MM.1S (cell line): Measurements from ENCODE around the gene DCTN4.
"Not testable (repeated sequence)": the region's sequence is repeated elsewhere in the genome, so short reads cannot be mapped to it uniquely, and the experiment has no call there.

Experiments used
- EZH2 ChIP-seq: fragments of 300-600 bp; sonication (generic); optimal IDR thresholded peaks from 2 replicates; pipeline ENCODE3; 2017; ENCODE audit warnings: low read depth, mild to moderate bottlenecking, antibody characterized with exemption, low read length, mixed read lengths
- TF ChIP-seq, protein P1 (sequence below): fragments of 300-600 bp; sonication (generic); IDR thresholded peaks from 2 replicates; pipeline ENCODE4 v1.5.1; 2016; ENCODE audit warnings: antibody characterized with exemption, low read length, mixed read lengths

DNA sequence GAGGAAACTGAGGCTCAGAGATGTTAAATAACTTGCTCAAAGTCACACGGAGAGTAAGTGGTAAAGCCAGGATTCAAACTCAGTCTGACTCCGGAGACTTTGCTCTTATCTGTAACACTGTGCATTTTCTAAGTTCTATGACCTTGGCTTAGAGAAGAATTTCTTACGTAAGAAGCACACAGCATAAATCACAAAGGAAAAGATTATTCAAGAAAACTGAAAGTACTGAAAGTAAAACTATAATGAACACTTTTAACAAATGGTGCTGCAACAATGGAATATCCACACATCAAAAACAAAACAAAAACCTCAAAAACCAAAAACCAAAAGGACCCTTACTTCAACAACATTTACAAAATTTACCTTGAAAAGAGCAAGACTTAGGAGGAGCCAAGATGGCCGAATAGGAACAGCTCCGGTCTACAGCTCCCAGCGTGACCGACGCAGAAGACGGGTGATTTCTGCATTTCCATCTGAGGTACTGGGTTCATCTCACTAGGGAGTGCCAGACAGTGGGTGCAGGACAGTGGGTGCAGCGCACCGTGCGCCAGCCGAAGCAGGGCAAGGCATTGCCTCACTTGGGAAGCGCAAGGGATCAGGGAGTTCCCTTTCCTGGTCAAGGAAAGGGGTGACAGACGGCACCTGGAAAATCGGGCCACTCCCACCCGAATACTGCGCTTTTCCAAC lies 16.2 kb downstream of the DCTN4 start:
- TF ChIP-seq, protein P1, sequence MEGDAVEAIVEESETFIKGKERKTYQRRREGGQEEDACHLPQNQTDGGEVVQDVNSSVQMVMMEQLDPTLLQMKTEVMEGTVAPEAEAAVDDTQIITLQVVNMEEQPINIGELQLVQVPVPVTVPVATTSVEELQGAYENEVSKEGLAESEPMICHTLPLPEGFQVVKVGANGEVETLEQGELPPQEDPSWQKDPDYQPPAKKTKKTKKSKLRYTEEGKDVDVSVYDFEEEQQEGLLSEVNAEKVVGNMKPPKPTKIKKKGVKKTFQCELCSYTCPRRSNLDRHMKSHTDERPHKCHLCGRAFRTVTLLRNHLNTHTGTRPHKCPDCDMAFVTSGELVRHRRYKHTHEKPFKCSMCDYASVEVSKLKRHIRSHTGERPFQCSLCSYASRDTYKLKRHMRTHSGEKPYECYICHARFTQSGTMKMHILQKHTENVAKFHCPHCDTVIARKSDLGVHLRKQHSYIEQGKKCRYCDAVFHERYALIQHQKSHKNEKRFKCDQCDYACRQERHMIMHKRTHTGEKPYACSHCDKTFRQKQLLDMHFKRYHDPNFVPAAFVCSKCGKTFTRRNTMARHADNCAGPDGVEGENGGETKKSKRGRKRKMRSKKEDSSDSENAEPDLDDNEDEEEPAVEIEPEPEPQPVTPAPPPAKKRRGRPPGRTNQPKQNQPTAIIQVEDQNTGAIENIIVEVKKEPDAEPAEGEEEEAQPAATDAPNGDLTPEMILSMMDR: not testable (repeated sequence)
- not testable (repeated sequence) for TF ChIP-seq EZH2
